ENCODE data around the gene CLHC1. TPM values are rescaled to one million over a fixed set of nuclear protein-coding genes. Genes with fewer than 3 reads are reported as not detected.

CLHC1 gene
- total and polyA plus RNA-seq, 2 of the 8 experiments (the other 6 are each of a cell fraction or from before 2014, with no cell fraction given), result 2.6 to 10.8 TPM

DNA sequence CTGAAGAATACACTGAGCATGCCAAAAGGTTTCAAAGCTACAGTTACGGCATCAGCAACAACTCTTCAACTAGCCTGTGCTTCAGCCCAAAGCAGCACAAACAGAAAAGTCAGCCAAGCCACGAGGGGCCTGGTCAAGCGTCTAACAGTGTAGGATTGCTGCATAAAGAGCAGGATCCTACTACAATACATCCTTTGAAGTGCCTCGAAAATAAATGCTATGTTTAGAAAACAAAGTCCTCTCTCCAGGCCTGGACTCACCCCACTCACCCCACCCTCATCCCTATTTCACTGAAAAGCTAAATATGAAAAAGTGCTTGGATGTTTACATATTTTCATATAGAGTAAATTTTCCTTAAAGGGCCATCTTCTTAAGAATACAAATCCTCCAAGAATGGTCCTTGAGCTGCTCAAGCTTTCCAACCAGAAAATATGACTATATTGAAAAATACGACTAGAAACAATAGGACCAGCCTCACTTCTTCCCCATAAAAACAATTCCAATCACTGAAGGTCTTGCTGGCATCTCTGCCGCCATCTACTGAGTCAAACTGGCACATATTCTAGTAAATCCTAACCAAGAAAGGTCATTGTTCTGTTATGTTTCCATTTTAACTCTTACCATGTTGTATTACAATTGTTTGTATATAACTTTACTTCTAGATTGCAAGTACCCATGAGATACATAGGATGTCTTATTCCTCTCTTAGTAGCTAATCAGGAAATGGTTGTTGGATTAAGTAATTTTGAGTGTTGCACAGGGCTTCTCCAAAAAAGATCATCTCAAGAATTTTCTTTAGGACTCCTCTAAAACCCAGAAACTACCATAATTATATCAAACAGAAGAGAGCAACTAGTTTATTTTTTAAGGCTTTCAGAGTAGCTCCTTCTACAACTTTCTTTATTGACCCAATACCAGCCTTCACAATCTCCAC is 63.6 kb downstream of the CLHC1 start:
- H3K9ac ChIP-seq (replicated peaks in 1 of 4; ENCODE audit: extremely low read depth in 1 of 4, low read depth in 3 of 4, low read length in 3 of 4), result peak overlapping the region in 1 of 4 experiments; percentile 13; a peak in 1 of 7 replicates
- H4K8ac ChIP-seq (ENCODE audit: extremely low read depth, insufficient read depth, low read length), result no peak overlapping the region
- CTCF ChIA-PET (ENCODE audit: partially characterized antibody), result interaction anchor here (0.5 to 4.6 kb wide), 61 partner anchors 7 to 1105 kb away, joined by 3 to 26 read pairs (median 4); partner anchors contain the start of gene RTN4
- no peak overlapping the region for H2BK20ac ChIP-seq (ENCODE audit: low read length)
- no peak overlapping the region for H2BK5ac ChIP-seq (ENCODE audit: low read depth, low read length)
- FAIRE-seq (no peak), DNase-seq (ENCODE audit: low read depth in 1 of 2, low spot score in 2 of 2) (no peak)
- no peak overlapping the region for H2BK12ac ChIP-seq (ENCODE audit: low read depth, low read length)
- H3K4me1 ChIP-seq (replicated peaks in 1 of 4; ENCODE audit: control insufficient read depth in 3 of 4, insufficient read depth in 4 of 4, low read length in 3 of 4), result peaks cover 0 to 15% (median 4%) of the 10 kb centered on the region in 4 experiments; a peak in 3 of 7 replicates
- no peaks in the 10 kb centered on the region for H4K20me1 ChIP-seq (replicated peaks in 1 of 2; ENCODE audit: control insufficient read depth in 1 of 2, insufficient read depth in 2 of 2, low read length in 2 of 2)
- H4K5ac ChIP-seq (ENCODE audit: insufficient read length, low read depth, low read length), result no peak overlapping the region
- no peak overlapping the region for H4K91ac ChIP-seq (replicated peaks; ENCODE audit: insufficient read length, low read length)
- no peaks in the 10 kb centered on the region for H3K36me3 ChIP-seq (ENCODE audit: control insufficient read depth in 2 of 4, insufficient read depth in 4 of 4, low read length in 3 of 4)
- no peak overlapping the region for H3K4ac ChIP-seq (replicated peaks; ENCODE audit: insufficient read length, low read depth, low read length)
- H3K4me2 ChIP-seq (ENCODE audit: insufficient read depth in 1 of 2, low read depth in 2 of 2, low read length in 2 of 2), result no peak overlapping the region
- 71% methylated on average over 6 of the region's 6 CpGs; no CpG with 5 or more reads in 1 of the 2 experiments for WGBS, 2 experiments (ENCODE audit: extremely low coverage in 1 of 2, insufficient coverage in 1 of 2, insufficient read length in 1 of 2, insufficient replicate concordance in 2 of 2, low coverage in 1 of 2, low lambda C conversion rate in 2 of 2, missing lambda C conversion rate in 1 of 2)
- no peak overlapping the region for H3K14ac ChIP-seq (ENCODE audit: insufficient read length)
- no peaks in the 10 kb centered on the region for H3K79me1 ChIP-seq (ENCODE audit: low read depth, low read length)
- H3K27me3 ChIP-seq (replicated peaks in 1 of 4; ENCODE audit: control insufficient read depth in 3 of 4, extremely low read depth in 1 of 4, insufficient read depth in 3 of 4, low read length in 3 of 4), result no peaks in the 10 kb centered on the region
- no peak overlapping the region for H3K27ac ChIP-seq (ENCODE audit: low read depth, low read length)
- no peak overlapping the region for H2AK5ac ChIP-seq (ENCODE audit: low read depth, low read length)
- H2BK120ac ChIP-seq (replicated peaks; ENCODE audit: low read depth, low read length), result no peak overlapping the region
- no peaks in the 10 kb centered on the region for H3K23me2 ChIP-seq (ENCODE audit: low read depth, low read length)
- H2BK15ac ChIP-seq (ENCODE audit: low read length), result no peak overlapping the region
- no peaks in the 10 kb centered on the region for H3K9me3 ChIP-seq (ENCODE audit: insufficient read depth in 2 of 2, low read depth in 1 of 2, low read length in 1 of 2)
- H3K56ac ChIP-seq (replicated peaks; ENCODE audit: insufficient read length, low read depth, low read length), result no peak overlapping the region
- POLR2A ChIA-PET (ENCODE audit: partially characterized antibody), result interaction anchor here (1.6 kb wide), 1 partner anchor 120 kb away, joined by 5 read pairs; no protein-coding TSS in a partner anchor
- TF ChIP-seq, protein P1, sequence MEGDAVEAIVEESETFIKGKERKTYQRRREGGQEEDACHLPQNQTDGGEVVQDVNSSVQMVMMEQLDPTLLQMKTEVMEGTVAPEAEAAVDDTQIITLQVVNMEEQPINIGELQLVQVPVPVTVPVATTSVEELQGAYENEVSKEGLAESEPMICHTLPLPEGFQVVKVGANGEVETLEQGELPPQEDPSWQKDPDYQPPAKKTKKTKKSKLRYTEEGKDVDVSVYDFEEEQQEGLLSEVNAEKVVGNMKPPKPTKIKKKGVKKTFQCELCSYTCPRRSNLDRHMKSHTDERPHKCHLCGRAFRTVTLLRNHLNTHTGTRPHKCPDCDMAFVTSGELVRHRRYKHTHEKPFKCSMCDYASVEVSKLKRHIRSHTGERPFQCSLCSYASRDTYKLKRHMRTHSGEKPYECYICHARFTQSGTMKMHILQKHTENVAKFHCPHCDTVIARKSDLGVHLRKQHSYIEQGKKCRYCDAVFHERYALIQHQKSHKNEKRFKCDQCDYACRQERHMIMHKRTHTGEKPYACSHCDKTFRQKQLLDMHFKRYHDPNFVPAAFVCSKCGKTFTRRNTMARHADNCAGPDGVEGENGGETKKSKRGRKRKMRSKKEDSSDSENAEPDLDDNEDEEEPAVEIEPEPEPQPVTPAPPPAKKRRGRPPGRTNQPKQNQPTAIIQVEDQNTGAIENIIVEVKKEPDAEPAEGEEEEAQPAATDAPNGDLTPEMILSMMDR (IDR thresholded peaks at IDR 0.05; ENCODE audit: control extremely low read depth in 1 of 3, insufficient read depth in 1 of 3, low read depth in 1 of 3, low read length in 3 of 3), result peak in 2 of 3 experiments; percentile 65 to 77; a peak in 3 of 4 replicates
- TF ChIP-seq RAD21 (IDR thresholded peaks at IDR 0.05 in 1 of 2, conservative IDR thresholded peaks at IDR 0.05 in 1 of 2; ENCODE audit: low read depth in 2 of 2, low read length in 2 of 2), result peak; percentile 90 to 91
- TF ChIP-seq GTF2F1 (IDR thresholded peaks at IDR 0.05; ENCODE audit: borderline replicate concordance, low read depth, low read length), result no peak
- H2AFZ ChIP-seq (ENCODE audit: low read length), result no peak overlapping the region
- no peak overlapping the region for H3K23ac ChIP-seq (ENCODE audit: insufficient read length)
- H3K18ac ChIP-seq (ENCODE audit: extremely low read depth, low read length), result no peak overlapping the region
- no peak overlapping the region for H3K4me3 ChIP-seq (ENCODE audit: extremely low read depth in 1 of 4, insufficient read depth in 2 of 4, low read depth in 3 of 4, low read length in 4 of 4)
- H3K79me2 ChIP-seq (ENCODE audit: control insufficient read depth in 1 of 2, insufficient read depth in 2 of 2, low read length in 2 of 2), result no peaks in the 10 kb centered on the region
